Measurements from ENCODE around the gene OTOGL.

DNA sequence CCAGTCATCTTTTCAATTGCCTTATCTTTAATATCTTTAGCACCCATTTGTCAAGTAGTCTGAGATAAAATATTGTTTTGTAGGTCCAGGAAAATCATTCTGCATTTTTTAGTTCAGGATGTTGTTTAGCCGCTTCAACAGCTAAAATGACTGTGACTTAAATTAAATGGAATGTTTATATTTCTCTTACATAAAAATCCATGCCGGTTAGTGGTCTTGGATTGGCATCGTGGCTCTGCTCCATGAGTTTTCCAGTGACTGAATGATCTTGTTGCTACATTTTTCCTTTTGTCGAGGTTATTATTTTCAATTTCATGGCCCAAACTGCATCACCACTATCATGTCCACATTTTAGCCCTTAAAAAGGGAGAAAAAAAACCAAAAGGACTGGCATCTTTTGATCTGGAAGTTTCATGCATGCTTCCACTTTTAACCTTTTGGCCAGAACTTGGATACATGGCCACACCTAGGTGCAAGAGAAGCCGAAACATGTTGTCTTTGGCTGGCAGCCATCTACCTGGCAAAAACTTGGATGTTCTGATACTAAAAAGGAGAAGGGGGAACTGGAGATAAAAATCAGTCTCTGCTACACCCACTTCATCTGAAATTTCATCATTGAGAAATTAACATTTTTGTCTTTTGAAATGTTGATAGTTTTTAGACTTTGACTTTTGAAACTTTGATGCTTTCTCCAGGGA, 142.4 kb downstream of the OTOGL start:
- TF ChIP-seq, protein P1, sequence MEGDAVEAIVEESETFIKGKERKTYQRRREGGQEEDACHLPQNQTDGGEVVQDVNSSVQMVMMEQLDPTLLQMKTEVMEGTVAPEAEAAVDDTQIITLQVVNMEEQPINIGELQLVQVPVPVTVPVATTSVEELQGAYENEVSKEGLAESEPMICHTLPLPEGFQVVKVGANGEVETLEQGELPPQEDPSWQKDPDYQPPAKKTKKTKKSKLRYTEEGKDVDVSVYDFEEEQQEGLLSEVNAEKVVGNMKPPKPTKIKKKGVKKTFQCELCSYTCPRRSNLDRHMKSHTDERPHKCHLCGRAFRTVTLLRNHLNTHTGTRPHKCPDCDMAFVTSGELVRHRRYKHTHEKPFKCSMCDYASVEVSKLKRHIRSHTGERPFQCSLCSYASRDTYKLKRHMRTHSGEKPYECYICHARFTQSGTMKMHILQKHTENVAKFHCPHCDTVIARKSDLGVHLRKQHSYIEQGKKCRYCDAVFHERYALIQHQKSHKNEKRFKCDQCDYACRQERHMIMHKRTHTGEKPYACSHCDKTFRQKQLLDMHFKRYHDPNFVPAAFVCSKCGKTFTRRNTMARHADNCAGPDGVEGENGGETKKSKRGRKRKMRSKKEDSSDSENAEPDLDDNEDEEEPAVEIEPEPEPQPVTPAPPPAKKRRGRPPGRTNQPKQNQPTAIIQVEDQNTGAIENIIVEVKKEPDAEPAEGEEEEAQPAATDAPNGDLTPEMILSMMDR (IDR thresholded peaks at IDR 0.05) = no peak
- TF ChIP-seq ZFX (IDR thresholded peaks at IDR 0.05; ENCODE audit: borderline replicate concordance) = no peak
